T47D (cell line): ENCODE measurements around the gene SATB2.

Experiments used
- DNase-seq, 2 experiments: peaks; one replicate each; pipeline versions ENCODE4 v3.0.0 to v3.0.0-alpha.2; 2011 to 2012; ENCODE audit warnings: low read depth in 1 of 2, low spot score in 1 of 2
- JUND ChIP-seq: IDR thresholded peaks from 2 replicates; pipeline ENCODE4 v1.6.1; 2012; ENCODE audit warnings: low read depth
- in situ Hi-C: cut with HindIII; loops from 2 replicates; pipeline ENCODE4 v1.10.0; 2016; ENCODE audit warnings: low sequenced_read_pairs, low pct_unique_long_range_greater_than_20kb

The SATB2 gene

GRCh38 chr2:199404841-199405240 is 52.9 kb downstream of the SATB2 start:
- in situ Hi-C loops, result no loop called here
- DNase-seq, result no peak
- no peak for TF ChIP-seq JUND

GRCh38 chr2:199395311-199395710 is 62.4 kb downstream of the SATB2 start:
- TF ChIP-seq JUND, result no peak
- no peak for DNase-seq
- in situ Hi-C loops, result no loop called here

- DNase-seq, result no peak
- in situ Hi-C loops, result no loop called here
- no peak for TF ChIP-seq JUND
Observed at GRCh38 chr2:199392363-199392762, 65.4 kb downstream of the SATB2 start.

GRCh38 chr2:199388728-199389268 is 68.9 kb downstream of the SATB2 start:
- in situ Hi-C loops, result no loop called here
- TF ChIP-seq JUND, result no peak
- DNase-seq, result no peak

GRCh38 chr2:199384043-199384442 is 73.7 kb downstream of the SATB2 start:
- DNase-seq, result no peak
- no peak for TF ChIP-seq JUND
- in situ Hi-C loops, result no loop called here

GRCh38 chr2:199383021-199383420 is 74.7 kb downstream of the SATB2 start:
- no peak for DNase-seq
- TF ChIP-seq JUND, result no peak
- in situ Hi-C loops, result no loop called here

- no peak for DNase-seq
- TF ChIP-seq JUND, result no peak
- in situ Hi-C loops, result no loop called here
Observed at GRCh38 chr2:199382091-199382490, 75.6 kb downstream of the SATB2 start.

- no peak for DNase-seq
- in situ Hi-C loops, result no loop called here
- no peak for TF ChIP-seq JUND
Observed at GRCh38 chr2:199381531-199381930, 76.2 kb downstream of the SATB2 start.

- peak in 1 of 2 experiments; percentile 10 for DNase-seq
- in situ Hi-C loops, result no loop called here
- TF ChIP-seq JUND, result no peak
Observed at GRCh38 chr2:199378948-199379650, 78.6 kb downstream of the SATB2 start.

- DNase-seq, result no peak
- in situ Hi-C loops, result no loop called here
- TF ChIP-seq JUND, result no peak
Observed at GRCh38 chr2:199370150-199370780, 87.5 kb downstream of the SATB2 start.

- in situ Hi-C loops, result no loop called here
- peak in 1 of 2 experiments; percentile 27 for DNase-seq
- TF ChIP-seq JUND, result no peak
Observed at GRCh38 chr2:199366406-199366805, 91.3 kb downstream of the SATB2 start.

GRCh38 chr2:199364153-199364552 is 93.6 kb downstream of the SATB2 start:
- in situ Hi-C loops, result no loop called here
- TF ChIP-seq JUND, result no peak
- DNase-seq, result no peak

GRCh38 chr2:199356412-199356811 is 101.3 kb downstream of the SATB2 start:
- in situ Hi-C loops, result no loop called here
- no peak for TF ChIP-seq JUND
- DNase-seq, result no peak

- no peak for TF ChIP-seq JUND
- in situ Hi-C loops, result no loop called here
Observed at GRCh38 chr2:199348871-199349270, 108.9 kb downstream of the SATB2 start.

More at GRCh38 chr2:199348871-199349270, 108.9 kb downstream of the SATB2 start:
- no peak for DNase-seq
